Endothelial cell of umbilical vein (primary cell): Measurements from ENCODE around the gene FSTL3. TPM values are rescaled to one million over a fixed set of nuclear protein-coding genes. Genes with fewer than 3 reads are reported as not detected.

ENCODE experiments used
- BruUV-seq: library from RNA; stranded (reverse); fragments of 400-500 nt; replicated peaks from 2 replicates; lab custom pipeline; 2021; lab: Mats Ljungman, UMichigan
- CTCF ChIA-PET: fragments of 300-600, 350-600 bp; sonication (Branson Sonifier 250); formaldehyde crosslinking; loops from one replicate; lab custom pipeline; 2021; ENCODE audit warnings: antibody characterized with exemption, inconsistent platforms; lab: Charles Lee
- POLR2A ChIA-PET: fragments of 300-600, 350-600 bp; sonication (Branson Sonifier 250); formaldehyde crosslinking; loops from one replicate; lab custom pipeline; 2021; ENCODE audit warnings: antibody characterized with exemption, inconsistent platforms; lab: Charles Lee
- DNase-seq: peaks from one replicate; pipeline ENCODE4 v3.0.0-alpha.2; 2011; ENCODE audit warnings: low read depth, low spot score
- FAIRE-seq: peaks from 2 replicates; lab custom pipeline; 2011; peaks lifted over from hg19 to GRCh38; lab: Jason Lieb, UNC
- H2AFZ ChIP-seq: 2 replicates; pipeline ENCODE4 v1.6.0; 2012; ENCODE audit warnings: low read depth, low read length, control low read depth, inconsistent platforms
- H3K27ac ChIP-seq: 2 replicates; pipeline ENCODE4 v1.5.1; 2011; ENCODE audit warnings: low read depth, mild to moderate bottlenecking, control low read depth, low read length, moderate library complexity; ENCODE audit not compliant: insufficient read depth
- H3K27me3 ChIP-seq, 2 experiments: 2 replicates each; pipeline versions ENCODE4 v1.6.0 to v1.6.1; 2011; ENCODE audit warnings: low read length in 2 of 2, mixed read lengths in 1 of 2; ENCODE audit not compliant: control insufficient read depth in 2 of 2, insufficient read depth in 2 of 2
- H3K36me3 ChIP-seq, 2 experiments: 2 replicates in 1 of 2; 3 replicates in 1 of 2; pipeline ENCODE4 v1.5.1; 2011; ENCODE audit warnings: low read length in 2 of 2, mild to moderate bottlenecking in 1 of 2, moderate library complexity in 1 of 2; ENCODE audit not compliant: control insufficient read depth in 2 of 2, insufficient read depth in 2 of 2; ENCODE audit errors: extremely low read depth in 1 of 2
- H3K4me1 ChIP-seq: 3 replicates; pipeline ENCODE4 v1.5.1; 2011; ENCODE audit warnings: mild to moderate bottlenecking, low read length; ENCODE audit not compliant: control insufficient read depth, insufficient read depth; ENCODE audit errors: extremely low read depth
- H3K4me2 ChIP-seq: 2 replicates; pipeline ENCODE4 v1.6.1; 2011; ENCODE audit warnings: low read length, control low read depth, mixed read lengths; ENCODE audit not compliant: insufficient read depth
- H3K4me3 ChIP-seq, 3 experiments: fragments of 200-600 bp in 1 of 3; sonication (generic), shearing (Covaris generic) in 1 of 3; replicated peaks in 1 of 3; 2 replicates each; pipeline ENCODE4 v1.5.1; 2011 to 2016; ENCODE audit warnings: control low read depth in 3 of 3, low read length in 3 of 3, mild to moderate bottlenecking in 2 of 3, inconsistent platforms in 1 of 3, low read depth in 1 of 3, moderate library complexity in 1 of 3; ENCODE audit not compliant: insufficient read depth in 1 of 3
- H3K79me2 ChIP-seq: 2 replicates; pipeline ENCODE4 v1.6.0; 2012; ENCODE audit warnings: low read length, inconsistent platforms; ENCODE audit not compliant: control insufficient read depth, insufficient read depth
- H3K9ac ChIP-seq: replicated peaks from 2 replicates; pipeline ENCODE3; 2011; ENCODE audit warnings: low read length, control low read depth; ENCODE audit not compliant: insufficient read depth; ENCODE audit errors: extremely low read depth
- H3K9me1 ChIP-seq: replicated peaks from 3 replicates; pipeline ENCODE4 v1.6.0; 2011; ENCODE audit warnings: mild to moderate bottlenecking, low read length; ENCODE audit not compliant: control insufficient read depth, insufficient read depth; ENCODE audit errors: extremely low read depth
- H3K9me3 ChIP-seq: replicated peaks from 2 replicates; pipeline ENCODE4 v1.5.1; 2012; ENCODE audit warnings: low read length, inconsistent platforms; ENCODE audit not compliant: control insufficient read depth, insufficient read depth
- H4K20me1 ChIP-seq: replicated peaks from 2 replicates; pipeline ENCODE3; 2011; ENCODE audit warnings: mild to moderate bottlenecking, low read length; ENCODE audit not compliant: control insufficient read depth, insufficient read depth; ENCODE audit errors: extremely low read depth
- CTCF ChIP-seq, 2 donors: IDR thresholded peaks; 1 replicate in 1 of 2; 2 replicates in 1 of 2; pipeline ENCODE4 v1.5.1; 2011; ENCODE audit warnings: low read length in 2 of 2, mild to moderate bottlenecking in 2 of 2, moderate library complexity in 2 of 2, control low read depth in 1 of 2, inconsistent platforms in 1 of 2, low read depth in 1 of 2; ENCODE audit not compliant: insufficient read depth in 1 of 2; ENCODE audit errors: extremely low read depth in 1 of 2
- EZH2 ChIP-seq: IDR thresholded peaks from 2 replicates; pipeline ENCODE4 v1.6.1; 2012; ENCODE audit warnings: borderline replicate concordance, low read depth, mild to moderate bottlenecking, moderate library complexity, low read length, inconsistent platforms; ENCODE audit not compliant: severe bottlenecking
- FOS ChIP-seq: IDR thresholded peaks from 2 replicates; pipeline ENCODE4 v1.6.1; 2011; ENCODE audit warnings: mild to moderate bottlenecking, low read length, moderate library complexity, borderline replicate concordance; ENCODE audit not compliant: insufficient read depth
- GATA2 ChIP-seq: IDR thresholded peaks from 2 replicates; pipeline ENCODE4 v1.7.0; 2011; ENCODE audit warnings: low read depth, mild to moderate bottlenecking, moderate library complexity, mixed read lengths, low read length; ENCODE audit not compliant: insufficient read length, insufficient read depth
- JUN ChIP-seq: IDR thresholded peaks from 2 replicates; pipeline ENCODE4 v1.6.1; 2011; ENCODE audit warnings: borderline replicate concordance, low read depth; ENCODE audit not compliant: insufficient read length, insufficient read depth
- MYC ChIP-seq: IDR thresholded peaks from one replicate; pipeline ENCODE4 v1.6.1; 2011; ENCODE audit warnings: mild to moderate bottlenecking, low read depth, low read length
- POLR2A ChIP-seq: IDR thresholded peaks from 2 replicates; pipeline ENCODE4 v1.6.1; 2012; ENCODE audit warnings: low read depth, mild to moderate bottlenecking, control low read depth, low read length
- POLR2AphosphoS5 ChIP-seq: IDR thresholded peaks from 2 replicates; pipeline ENCODE4 v1.6.1; 2012; ENCODE audit warnings: low read depth, mild to moderate bottlenecking, control low read depth, low read length, moderate library complexity; ENCODE audit not compliant: insufficient read depth
- dilution Hi-C: fragments of 300-500 bp; cut with MboI; formaldehyde crosslinking; loops from one replicate; pipeline ENCODE4 v1.15.0; 2019; ENCODE audit warnings: low sequenced_read_pairs; ENCODE audit not compliant: extremely low pct_ligation_motif_present
- intact Hi-C: fragments of 100-400 bp; cut with micrococcal nuclease; formaldehyde crosslinking; loops from one replicate; pipeline ENCODE4 v1.10.0; 2022
- polyA plus RNA-seq, 4 experiments: library from polyadenylated mRNA; depleted of rRNA in 3 of 4; stranded (reverse) in 3 of 4; unstranded in 1 of 4; fragments of >200 nt; gene quantifications; 2 replicates each; pipeline versions ENCODE4 v1.2.1 to v1.2.3, GENCODE V29; 2011 to 2012; ENCODE audit warnings: missing spikeins in 1 of 4
- total RNA-seq: library from RNA; stranded (reverse); gene quantifications from 2 replicates; pipeline ENCODE4 v1.2.3, GENCODE V29; 2021
- TF ChIP-seq, protein P1 (sequence below): IDR thresholded peaks from 2 replicates; pipeline ENCODE4 v1.6.1; 2011; ENCODE audit not compliant: insufficient read depth, insufficient read length

FSTL3 gene
- total and polyA plus RNA-seq, 2 donors (not counting 3 experiments of a cell fraction or from before 2014, with no cell fraction given): 19.9 to 45.2 TPM

DNA sequence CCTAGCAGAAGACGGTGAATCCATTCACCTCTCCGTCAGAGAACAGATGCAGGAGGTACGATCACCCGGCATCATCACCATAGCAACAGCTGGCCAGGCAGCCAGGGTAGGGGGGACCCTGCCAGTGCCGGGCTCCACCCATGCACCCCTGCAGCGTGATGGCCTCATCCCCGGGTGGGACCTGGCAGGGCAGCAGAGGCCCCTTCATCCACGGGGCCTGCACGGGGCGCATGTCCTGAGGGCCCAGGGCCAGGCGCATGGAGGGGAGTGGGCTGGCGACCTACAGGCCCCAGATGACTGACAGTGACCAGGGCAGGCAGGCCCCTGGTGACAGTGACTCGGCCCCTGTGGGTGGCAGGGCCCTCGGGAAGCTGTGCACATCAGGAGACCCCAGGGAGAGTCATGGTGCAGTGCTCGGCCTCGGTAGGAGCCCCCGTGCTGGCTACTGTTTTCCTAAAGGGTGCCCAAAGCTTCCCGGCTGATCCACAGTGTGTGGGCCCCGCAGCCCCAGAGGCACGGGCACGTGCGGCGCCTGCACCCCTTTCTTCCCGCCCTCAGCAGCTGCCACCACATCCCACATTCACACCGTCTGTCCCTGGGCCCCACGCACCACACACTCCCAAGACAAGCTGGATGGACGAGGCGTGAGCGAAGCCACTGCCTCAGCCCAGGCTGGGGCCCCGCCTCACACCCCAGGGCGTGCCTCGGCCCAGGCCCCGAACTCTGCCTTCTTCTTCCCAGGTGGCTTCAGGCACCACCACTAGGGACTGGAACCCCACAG lies 17.9 kb upstream of the FSTL3 start:
- POLR2A ChIA-PET: no interaction called here
- Histone ChIP-seq H2AFZ (no peak overlapping the region), H3K4me3 (no peak overlapping the region), H3K9me3 (no peaks in the 10 kb centered on the region), H3K79me2 (peaks cover 95% of the 10 kb centered on the region), H3K36me3 (peaks cover 0 to 11% of the 10 kb centered on the region in 2 experiments), H3K4me1 (peaks cover 14% of the 10 kb centered on the region), H3K9ac (no peak overlapping the region), H3K9me1 (no peaks in the 10 kb centered on the region), H3K4me2 (no peak overlapping the region), H3K27ac (no peak overlapping the region), H4K20me1 (no peaks in the 10 kb centered on the region), H3K27me3 (no peaks in the 10 kb centered on the region)
- dilution Hi-C loops (no loop called here), intact Hi-C loops (no loop called here)
- BruUV-seq: no TSS peak
- TF ChIP-seq CTCF (IDR thresholded peaks at IDR 0.05; ENCODE audit: extremely low read depth in 1 of 2, insufficient read depth in 1 of 2, low read depth in 1 of 2, low read length in 2 of 2): no peak
- TF ChIP-seq EZH2: no peak
- no peak for TF ChIP-seq GATA2
- TF ChIP-seq POLR2AphosphoS5: no peak
- no peak for TF ChIP-seq POLR2A
- no peak for TF ChIP-seq MYC
- no peak for TF ChIP-seq FOS
- TF ChIP-seq, protein P1, sequence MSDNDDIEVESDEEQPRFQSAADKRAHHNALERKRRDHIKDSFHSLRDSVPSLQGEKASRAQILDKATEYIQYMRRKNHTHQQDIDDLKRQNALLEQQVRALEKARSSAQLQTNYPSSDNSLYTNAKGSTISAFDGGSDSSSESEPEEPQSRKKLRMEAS: no peak
- TF ChIP-seq JUN: no peak
- CTCF ChIA-PET: no interaction called here
- FAIRE-seq: no peak
- no peak for DNase-seq
